ENCODE measurements around the gene CHRM1.
"Not testable (repeated sequence)": the region's sequence is repeated elsewhere in the genome, so short reads cannot be mapped to it uniquely, and the experiment has no call there.

Gene CHRM1

DNA sequence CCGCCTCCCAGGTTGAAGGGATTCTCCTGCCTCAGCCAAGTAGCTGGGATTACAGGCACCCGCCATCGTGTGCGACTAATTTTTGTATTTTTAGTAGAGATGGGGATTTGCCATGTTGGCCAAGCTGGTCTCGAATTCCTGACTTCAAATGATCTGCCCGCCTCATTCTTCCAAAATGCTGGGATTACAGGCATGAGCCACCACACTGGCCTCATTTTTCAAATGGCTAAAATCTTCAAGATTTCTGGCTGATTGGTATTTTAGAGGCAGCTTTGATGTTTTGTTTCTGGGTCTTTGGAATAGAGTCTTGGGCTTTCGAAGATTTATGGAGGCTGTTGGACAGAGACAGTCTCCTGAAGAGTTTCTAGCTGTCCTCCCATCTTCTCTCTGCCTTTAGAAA, 46.3 kb downstream of the CHRM1 start:
- DNase-seq, result no peak

DNA sequence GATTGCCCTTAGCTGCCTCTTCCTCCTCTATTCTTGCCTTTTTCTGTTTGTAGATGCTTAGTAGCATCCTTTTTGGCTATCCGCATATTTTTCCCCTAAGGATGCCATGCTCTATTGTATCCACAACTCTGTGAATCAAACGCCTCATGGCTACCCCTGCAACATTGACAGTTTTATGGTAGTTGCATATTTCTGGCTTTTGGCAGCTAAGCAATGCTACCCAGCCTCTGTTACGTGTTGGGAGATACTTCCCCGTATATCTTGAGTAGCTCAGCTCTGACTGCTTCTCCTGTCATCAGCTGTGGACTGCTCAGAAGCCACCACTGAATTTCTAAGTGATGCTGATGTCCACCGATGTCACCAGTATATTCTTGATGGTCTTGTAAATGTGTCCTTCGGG, 55.5 kb downstream of the CHRM1 start:
- no peak for DNase-seq

DNA sequence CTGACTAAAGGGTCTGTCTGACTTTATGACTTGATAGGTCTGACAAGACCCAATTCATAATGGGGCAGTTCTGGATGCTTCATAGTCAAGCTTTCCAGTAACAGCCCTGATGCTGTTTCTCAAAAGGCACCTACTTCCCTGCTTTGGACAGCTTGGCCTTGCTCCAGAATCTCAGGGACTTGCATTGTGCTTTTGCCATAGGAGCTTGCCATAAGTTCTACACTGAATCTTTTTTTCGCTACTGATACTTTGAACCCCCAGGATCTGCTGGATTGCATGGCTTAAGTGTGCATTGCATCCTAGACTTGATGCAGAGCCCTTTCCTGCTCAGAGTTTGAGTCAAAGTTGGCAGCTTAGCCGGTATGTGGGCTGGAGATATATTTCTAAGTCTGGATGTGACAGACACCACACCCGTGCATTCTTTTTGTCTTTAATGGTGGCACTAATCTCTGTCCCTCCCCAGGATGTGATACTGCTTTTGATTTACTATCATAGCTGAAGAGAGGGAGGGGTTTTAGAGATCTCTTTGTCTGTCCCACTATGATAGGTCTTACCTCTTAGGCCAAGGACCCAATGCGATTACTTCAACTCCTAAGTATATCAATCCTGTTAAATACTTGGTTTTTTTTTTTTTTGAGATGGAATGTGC, 57.4 kb downstream of the CHRM1 start:
- DNase-seq, result no peak

DNA sequence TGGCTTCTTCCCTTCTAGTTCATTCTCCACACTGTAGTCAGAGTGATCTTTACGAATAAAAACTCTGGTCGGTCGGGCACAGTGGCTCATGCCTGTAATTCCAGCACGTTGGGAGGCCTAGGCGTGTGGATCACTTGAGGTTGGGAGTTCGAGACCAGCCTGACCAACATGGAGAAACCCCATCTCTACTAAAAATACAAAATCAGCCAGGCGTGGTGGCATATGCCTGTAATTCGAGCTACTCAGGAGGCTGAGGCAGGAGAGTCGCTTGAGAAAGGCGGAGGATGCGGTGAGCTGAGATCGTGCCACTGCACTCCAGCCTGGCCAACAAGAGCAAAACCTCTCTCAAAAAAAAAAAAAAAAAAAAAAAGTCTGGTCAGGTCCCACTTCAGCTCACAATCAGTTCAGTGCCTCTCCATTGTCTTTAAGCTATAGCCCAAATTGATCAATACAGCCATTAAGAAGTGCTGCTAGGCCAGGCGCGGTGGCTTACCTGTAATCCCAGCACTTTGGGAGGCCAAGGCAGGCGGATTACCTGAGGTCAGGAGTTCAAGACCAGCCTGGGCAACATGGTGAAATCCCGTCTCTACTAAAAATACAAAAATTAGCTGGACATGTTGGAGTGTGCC, 59.5 kb downstream of the CHRM1 start:
- DNase-seq, result not testable (repeated sequence)

DNA sequence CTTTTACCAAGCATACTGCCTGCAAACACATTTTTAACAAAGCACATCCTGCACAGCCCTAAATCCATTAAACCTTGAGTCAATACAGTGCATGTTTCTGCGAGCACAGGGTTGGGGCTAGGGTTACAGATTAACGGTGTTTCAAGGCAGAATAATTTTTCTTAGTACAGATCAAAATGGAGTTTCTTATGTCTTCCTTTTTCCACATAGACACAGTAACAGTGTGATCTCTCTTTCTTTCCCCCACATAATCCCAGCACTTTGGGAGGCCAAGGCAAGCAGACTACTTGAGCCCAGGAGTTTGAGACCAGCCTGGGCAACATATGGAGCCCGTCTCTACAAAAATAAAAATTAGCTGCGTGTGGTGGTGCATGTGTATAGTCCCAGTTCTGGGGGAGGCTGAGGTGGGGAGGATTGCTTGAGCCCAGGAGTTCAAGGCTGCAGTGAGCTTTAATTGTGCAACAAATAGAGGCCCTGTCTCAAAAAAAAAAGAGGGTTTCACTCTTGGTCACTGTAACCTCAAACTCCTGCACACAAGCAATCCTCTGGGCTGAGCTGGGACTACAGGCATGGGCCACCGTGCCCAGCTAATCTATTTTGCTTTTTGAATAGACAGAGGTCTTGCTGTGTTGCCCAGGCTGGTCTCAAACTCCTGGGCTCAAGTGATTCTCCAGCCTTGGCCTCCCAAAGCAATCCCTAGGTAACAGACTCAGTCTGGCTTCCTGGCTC, 60.2 kb downstream of the CHRM1 start:
- DNase-seq, result no peak

DNA sequence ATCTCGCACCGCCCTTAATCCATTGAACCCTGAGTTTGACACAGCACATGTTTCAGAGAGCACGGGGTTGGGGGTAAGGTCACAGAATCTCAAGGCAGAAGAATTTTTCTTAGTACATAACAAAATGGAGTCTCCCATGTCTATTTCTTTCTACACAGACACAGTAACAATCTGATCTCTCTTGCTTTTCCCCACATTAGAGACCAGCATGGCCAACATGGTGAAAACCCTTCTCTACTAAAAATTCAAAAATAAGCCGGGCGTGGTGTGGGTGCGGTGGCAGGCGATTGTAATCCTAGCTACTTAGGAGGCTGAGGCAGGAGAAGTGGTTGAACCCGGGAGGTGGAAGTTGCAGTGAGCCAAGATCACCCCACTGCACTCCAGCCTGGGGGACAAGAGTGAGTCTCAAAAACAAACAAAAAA, 61.9 kb downstream of the CHRM1 start:
- DNase-seq, result not testable (repeated sequence)

All from activated CD4-positive, alpha-beta T cell treated with anti-CD3 and anti-CD28 coated beads for 48 hours (primary cell).